H9 (cell line): ENCODE data around the gene APOBEC2. TPM values are rescaled to one million over a fixed set of nuclear protein-coding genes. Genes with fewer than 3 reads are reported as not detected.

Experiments
- DNase-seq: peaks from one replicate; pipeline ENCODE4 v3.0.0-alpha.2; 2017
- H2AFZ ChIP-seq: one replicate; pipeline ENCODE4 v1.6.1; 2013; ENCODE audit warnings: mild to moderate bottlenecking, low read length, control low read depth, moderate library complexity
- H2AK5ac ChIP-seq: 2 replicates; pipeline ENCODE4 v1.6.1; 2013; ENCODE audit warnings: low read length, control low read depth, mixed read lengths; ENCODE audit not compliant: insufficient read length
- H2BK120ac ChIP-seq: one replicate; pipeline ENCODE4 v1.6.1; 2013; ENCODE audit warnings: low read depth, mild to moderate bottlenecking, low read length, control low read depth, inconsistent platforms; ENCODE audit not compliant: poor library complexity, severe bottlenecking
- H2BK12ac ChIP-seq: 2 replicates; pipeline ENCODE4 v1.6.1; 2013; ENCODE audit warnings: low read length, control low read depth, mixed read lengths, low read depth; ENCODE audit not compliant: insufficient read length
- H2BK15ac ChIP-seq: 2 replicates; pipeline ENCODE4 v1.6.1; 2013; ENCODE audit warnings: low read depth, low read length, control low read depth
- H2BK20ac ChIP-seq: one replicate; pipeline ENCODE4 v1.6.1; 2013; ENCODE audit warnings: low read depth, mild to moderate bottlenecking, low read length, control low read depth, inconsistent platforms; ENCODE audit not compliant: poor library complexity, severe bottlenecking
- H2BK5ac ChIP-seq: 2 replicates; pipeline ENCODE4 v1.6.1; 2013; ENCODE audit warnings: low read length, control low read depth, mixed read lengths; ENCODE audit not compliant: insufficient read length
- H3K14ac ChIP-seq: 2 replicates; pipeline ENCODE4 v1.6.1; 2013; ENCODE audit warnings: low read length, control low read depth; ENCODE audit not compliant: insufficient read depth
- H3K18ac ChIP-seq: 2 replicates; pipeline ENCODE4 v1.6.1; 2013; ENCODE audit warnings: low read depth, mild to moderate bottlenecking, mixed read lengths, low read length, control low read depth; ENCODE audit not compliant: insufficient read length
- H3K23ac ChIP-seq: 2 replicates; pipeline ENCODE4 v1.6.1; 2013; ENCODE audit warnings: low read length, control low read depth, mixed read lengths, low read depth; ENCODE audit not compliant: insufficient read length
- H3K23me2 ChIP-seq: 2 replicates; pipeline ENCODE4 v1.6.1; 2013; ENCODE audit warnings: low read depth, mild to moderate bottlenecking, mixed read lengths, low read length, control low read depth; ENCODE audit not compliant: insufficient read length, poor library complexity, severe bottlenecking
- H3K27ac ChIP-seq: 2 replicates; pipeline ENCODE4 v1.5.1; 2013; ENCODE audit warnings: low read length, control low read depth, mixed read lengths, low read depth; ENCODE audit not compliant: insufficient read length
- H3K27me3 ChIP-seq: 2 replicates; pipeline ENCODE4 v1.6.1; 2013; ENCODE audit warnings: low read length, control low read depth, inconsistent platforms; ENCODE audit not compliant: insufficient read depth
- H3K4ac ChIP-seq: 2 replicates; pipeline ENCODE4 v1.6.1; 2013; ENCODE audit warnings: low read depth, mild to moderate bottlenecking, control low read depth, inconsistent platforms, low read length, moderate library complexity
- H3K4me1 ChIP-seq: 2 replicates; pipeline ENCODE4 v1.6.1; 2013; ENCODE audit warnings: low read length, control low read depth, inconsistent platforms; ENCODE audit not compliant: insufficient read depth
- H3K4me2 ChIP-seq: 2 replicates; pipeline ENCODE4 v1.6.1; 2013; ENCODE audit warnings: low read length, control low read depth, mixed read lengths; ENCODE audit not compliant: insufficient read length, insufficient read depth
- H3K56ac ChIP-seq: 2 replicates; pipeline ENCODE4 v1.6.1; 2013; ENCODE audit warnings: low read depth, mild to moderate bottlenecking, mixed read lengths, low read length, control low read depth; ENCODE audit not compliant: insufficient read length
- H3K79me1 ChIP-seq: 2 replicates; pipeline ENCODE4 v1.6.1; 2013; ENCODE audit warnings: low read depth, mild to moderate bottlenecking, moderate library complexity, low read length, control low read depth, inconsistent platforms; ENCODE audit not compliant: insufficient read depth, poor library complexity, severe bottlenecking
- H3K79me2 ChIP-seq: 2 replicates; pipeline ENCODE4 v1.6.1; 2013; ENCODE audit warnings: low read length, control low read depth, inconsistent platforms; ENCODE audit not compliant: insufficient read depth
- H3K9ac ChIP-seq: 2 replicates; pipeline ENCODE4 v1.6.1; 2013; ENCODE audit warnings: low read length, control low read depth, mixed read lengths; ENCODE audit not compliant: insufficient read length; ENCODE audit errors: extremely low read depth
- H3K9me3 ChIP-seq: one replicate; pipeline ENCODE4 v1.6.1; 2013; ENCODE audit warnings: low read depth, low read length, inconsistent platforms; ENCODE audit not compliant: control insufficient read depth
- H3T11ph ChIP-seq: one replicate; pipeline ENCODE4 v1.6.1; 2013; ENCODE audit warnings: mild to moderate bottlenecking, low read length, control low read depth, inconsistent platforms
- H4K20me1 ChIP-seq: one replicate; pipeline ENCODE4 v1.6.1; 2013; ENCODE audit not compliant: control insufficient read depth, insufficient read length, insufficient read depth
- H4K5ac ChIP-seq: 2 replicates; pipeline ENCODE4 v1.6.1; 2013; ENCODE audit warnings: low read depth, mild to moderate bottlenecking, mixed read lengths, low read length, control low read depth; ENCODE audit not compliant: insufficient read length
- H4K8ac ChIP-seq: replicated peaks from 2 replicates; pipeline ENCODE4 v1.6.1; 2013; ENCODE audit warnings: low read length, control low read depth, mixed read lengths, low read depth; ENCODE audit not compliant: insufficient read length
- H4K91ac ChIP-seq: 2 replicates; pipeline ENCODE4 v1.6.1; 2013; ENCODE audit warnings: low read depth, mild to moderate bottlenecking, moderate library complexity, mixed read lengths, low read length, control low read depth; ENCODE audit not compliant: insufficient read length
- H3K27ac Mint-ChIP-seq, 3 experiments: 2 replicates in 2 of 3; 3 replicates in 1 of 3; pipeline ENCODE4 v1.8.0; 2020 to 2021; ENCODE audit warnings: mixed read lengths in 3 of 3, mild to moderate bottlenecking in 1 of 3, moderate library complexity in 1 of 3
- H3K27me3 Mint-ChIP-seq: 2 replicates; pipeline ENCODE4 v1.8.0; 2021; ENCODE audit warnings: low read depth, mild to moderate bottlenecking, moderate library complexity, mixed read lengths
- H3K36me3 Mint-ChIP-seq, 3 experiments: 2 replicates in 2 of 3; 3 replicates in 1 of 3; pipeline ENCODE4 v1.8.0; 2020 to 2021; ENCODE audit warnings: low read depth in 3 of 3, mixed read lengths in 3 of 3; ENCODE audit not compliant: insufficient read depth in 1 of 3
- H3K4me1 Mint-ChIP-seq, 2 experiments: 2 replicates each; pipeline ENCODE4 v1.8.0; 2020; ENCODE audit warnings: mixed read lengths in 2 of 2
- H3K4me3 Mint-ChIP-seq, 2 experiments: 2 replicates in 1 of 2; 3 replicates in 1 of 2; pipeline ENCODE4 v1.8.0; 2020 to 2021; ENCODE audit warnings: mild to moderate bottlenecking in 2 of 2, mixed read lengths in 2 of 2, moderate library complexity in 1 of 2
- H3K9me3 Mint-ChIP-seq, 2 experiments: 2 replicates in 1 of 2; 3 replicates in 1 of 2; pipeline ENCODE4 v1.8.0; 2020; ENCODE audit warnings: mild to moderate bottlenecking in 2 of 2, mixed read lengths in 2 of 2, moderate library complexity in 1 of 2
- CTCF ChIP-seq: fragments of 200-600 bp; sonication (generic); conservative IDR thresholded peaks from 3 replicates; pipeline ENCODE4 v1.8.0; 2021; ENCODE audit warnings: antibody characterized with exemption, mild to moderate bottlenecking
- WGBS: extraction: QIAGEN DNeasy Blood & Tissue Kit; methylation state at CpG from one replicate; pipeline ENCODE4 v1.1.7; 2013; ENCODE audit warnings: missing lambda C conversion rate, low lambda C conversion rate, mixed read lengths; ENCODE audit not compliant: insufficient read length; ENCODE audit errors: extremely low coverage; 5-methylcytosine and 5-hydroxymethylcytosine counted together
- total RNA-seq: library from RNA; stranded (reverse); gene quantifications from 2 replicates; pipeline ENCODE4 v1.2.1, GENCODE V29; 2021

APOBEC2 gene
- total RNA-seq, 1 experiment from 2014 or later = not detected

- Histone ChIP-seq H2AK5ac (no peak overlapping the region), H3K56ac (no peak overlapping the region), H3K4ac (no peak overlapping the region), H2BK120ac (no peak overlapping the region), H2BK5ac (no peak overlapping the region), H4K8ac (no peak overlapping the region), H2AFZ (no peak overlapping the region), H3K23ac (no peak overlapping the region), H4K5ac (no peak overlapping the region), H4K91ac (no peak overlapping the region), H3K18ac (no peak overlapping the region), H3K14ac (no peak overlapping the region), H3K79me1 (no peaks in the 10 kb centered on the region), H4K20me1 (no peaks in the 10 kb centered on the region), H3K79me2 (no peaks in the 10 kb centered on the region), H3K27me3 (no peaks in the 10 kb centered on the region), H3K27ac (no peak overlapping the region), H3T11ph (no peak overlapping the region), H2BK12ac (no peak overlapping the region), H3K4me2 (no peak overlapping the region), H2BK15ac (no peak overlapping the region), H3K23me2 (no peaks in the 10 kb centered on the region), H2BK20ac (no peak overlapping the region), H3K4me1 (peaks cover 2% of the 10 kb centered on the region; the same call in 1 of the 2 replicates), H3K9me3 (no peaks in the 10 kb centered on the region), H3K9ac (no peak overlapping the region)
- Mint-ChIP-seq H3K9me3 (no peaks in the 10 kb centered on the region), H3K4me1 (peaks cover 5 to 8% of the 10 kb centered on the region in 2 experiments), H3K27me3 (peaks cover 15% of the 10 kb centered on the region), H3K36me3 (no peaks in the 10 kb centered on the region), H3K27ac (no peak overlapping the region), H3K4me3 (no peak overlapping the region)
- no CpG with 5 or more reads among the region's 3 CpGs for WGBS
- DNase-seq = no peak
- TF ChIP-seq CTCF = no peak
These were observed 45.0 kb upstream of the APOBEC2 start for GRCh38 chr6:41008011-41008410.
